ENCODE results near the gene RELL2.

The RELL2 gene

GRCh38 chr5:141681295-141681694 lies 44.5 kb downstream of the RELL2 start:
- no peak for DNase-seq

GRCh38 chr5:141681695-141682641 lies 45.2 kb downstream of the RELL2 start, which contains the start of gene ARAP3:
ARAP3 (minus strand) TSS chr5:141682230; CDS start chr5:141680486, 1,744 bp downstream.
- no peak for DNase-seq

GRCh38 chr5:141683596-141684141 lies 46.9 kb downstream of the RELL2 start:
- no peak for DNase-seq

- no peak for DNase-seq
These were observed 48.8 kb downstream of the RELL2 start for GRCh38 chr5:141685591-141685990.

GRCh38 chr5:141686648-141687416 lies 50.0 kb downstream of the RELL2 start:
- no peak for DNase-seq
